GM12892 (cell line): ENCODE results near the gene PMEPA1.

Experiments
- POLR2A ChIP-seq: IDR thresholded peaks from 2 replicates; pipeline ENCODE4 v1.6.1; 2011; ENCODE audit warnings: low read depth, low read length, control low read depth
- POLR2AphosphoS5 ChIP-seq: IDR thresholded peaks from 2 replicates; pipeline ENCODE4 v1.6.1; 2011; ENCODE audit warnings: low read depth, low read length, control low read depth
- TAF1 ChIP-seq: IDR thresholded peaks from 2 replicates; pipeline ENCODE4 v1.6.1; 2011; ENCODE audit warnings: low read depth, mild to moderate bottlenecking, control low read depth, low read length, borderline replicate concordance

DNA sequence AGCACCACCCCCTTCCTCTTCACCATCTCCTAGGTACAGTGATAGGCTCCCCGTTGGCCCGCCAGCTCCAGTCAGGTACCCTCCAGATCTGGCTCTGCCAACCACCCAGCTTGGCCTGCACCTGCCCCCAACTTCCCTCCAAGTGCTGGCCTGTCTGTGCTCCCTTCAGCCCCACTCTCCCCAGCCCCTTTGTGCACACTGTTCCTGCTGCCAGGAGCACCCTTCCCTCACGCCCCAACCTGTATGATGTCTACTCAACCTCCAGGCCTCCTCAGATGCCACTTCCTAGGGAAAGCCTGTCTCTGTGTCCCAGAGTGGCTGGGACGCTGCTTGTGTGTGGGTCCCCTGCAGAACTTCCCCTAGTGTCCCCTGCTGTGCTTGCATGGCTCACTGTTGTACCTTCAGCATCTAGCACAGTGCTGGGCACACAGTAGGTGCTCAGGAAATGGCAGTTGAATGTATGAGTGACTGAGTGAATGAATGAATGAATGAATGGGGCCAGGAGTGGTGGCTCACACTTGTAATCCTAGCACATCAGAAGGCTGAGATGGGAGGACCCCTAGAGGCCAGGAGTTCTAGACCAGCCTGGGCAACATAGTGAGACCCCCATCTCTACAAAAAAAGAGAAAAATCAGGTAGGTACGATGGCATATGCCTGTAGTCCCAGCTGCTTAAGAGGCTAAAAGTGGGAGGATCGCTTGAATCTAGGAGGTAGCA, 92.6 kb downstream of the PMEPA1 start:
- TF ChIP-seq POLR2AphosphoS5 (no peak), POLR2A (no peak), TAF1 (no peak)
